ENCODE results near the gene SDHA. TPM values are rescaled to one million over a fixed set of nuclear protein-coding genes. Genes with fewer than 3 reads are reported as not detected.
"Not testable (repeated sequence)": the region's sequence is repeated elsewhere in the genome, so short reads cannot be mapped to it uniquely, and the experiment has no call there.

Gene SDHA
- total and polyA plus RNA-seq, 10 of the 15 experiments (the other 5 are each of a cell fraction or from before 2014, with no cell fraction given) = 63.3 to 205 (median 104) TPM

DNA sequence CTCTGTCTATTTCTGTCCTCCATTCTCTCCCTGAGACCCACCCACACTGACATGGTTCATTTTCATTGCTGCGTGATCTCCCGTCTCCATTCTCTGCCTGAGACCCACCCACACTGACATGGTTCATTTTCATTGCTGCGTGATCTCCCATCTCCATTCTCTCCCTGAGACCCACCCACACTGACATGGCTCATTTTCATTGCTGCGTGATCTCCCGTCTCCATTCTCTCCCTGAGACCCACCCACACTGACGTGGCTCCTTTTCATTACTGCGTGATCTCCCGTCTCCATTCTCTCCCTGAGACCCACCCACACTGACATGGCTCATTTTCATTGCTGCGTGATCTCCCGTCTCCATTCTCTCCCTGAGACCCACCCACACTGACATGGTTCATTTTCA, 73.2 kb downstream of the SDHA start:
- H4K20me1 ChIP-seq (ENCODE audit: control insufficient read depth, insufficient read depth); BruUV-seq (replicated peaks); POLR2A ChIA-PET; H3K27me3 ChIP-seq (replicated peaks in 1 of 2; ENCODE audit: control insufficient read depth in 2 of 2, insufficient read depth in 2 of 2, low read length in 1 of 2); FAIRE-seq; H3K4me1 ChIP-seq (ENCODE audit: control insufficient read depth, insufficient read depth, low read length); ATAC-seq; H3K9me3 ChIP-seq (replicated peaks; ENCODE audit: control insufficient read depth, insufficient read depth, low read length); SMC1A ChIA-PET (ENCODE audit: uncharacterized antibody, unreplicated experiment); H3K4me2 ChIP-seq (ENCODE audit: control insufficient read depth, insufficient read depth); H3K79me2 ChIP-seq (ENCODE audit: control insufficient read depth, insufficient read depth, low read length); RAD21 ChIA-PET (ENCODE audit: unreplicated experiment); H2AFZ ChIP-seq (ENCODE audit: control insufficient read depth, low read depth, low read length); H3K36me3 ChIP-seq (ENCODE audit: control insufficient read depth in 2 of 2, insufficient read depth in 2 of 2, low read length in 1 of 2); DNase-seq (ENCODE audit: low read depth, low spot score); H3K27ac ChIP-seq (ENCODE audit: control insufficient read depth, insufficient read depth); in situ Hi-C loops (cut with MboI); H3K9ac ChIP-seq (ENCODE audit: control insufficient read depth, insufficient read depth, low read length); intact Hi-C loops (cut with micrococcal nuclease; ENCODE audit: unreplicated experiment); CTCF ChIA-PET; H3K4me3 ChIP-seq: not testable (repeated sequence)
- WGBS (ENCODE audit: insufficient coverage, insufficient replicate concordance, low lambda C conversion rate, missing lambda C conversion rate) = 87% methylated on average over 10 of the region's 10 CpGs

DNA sequence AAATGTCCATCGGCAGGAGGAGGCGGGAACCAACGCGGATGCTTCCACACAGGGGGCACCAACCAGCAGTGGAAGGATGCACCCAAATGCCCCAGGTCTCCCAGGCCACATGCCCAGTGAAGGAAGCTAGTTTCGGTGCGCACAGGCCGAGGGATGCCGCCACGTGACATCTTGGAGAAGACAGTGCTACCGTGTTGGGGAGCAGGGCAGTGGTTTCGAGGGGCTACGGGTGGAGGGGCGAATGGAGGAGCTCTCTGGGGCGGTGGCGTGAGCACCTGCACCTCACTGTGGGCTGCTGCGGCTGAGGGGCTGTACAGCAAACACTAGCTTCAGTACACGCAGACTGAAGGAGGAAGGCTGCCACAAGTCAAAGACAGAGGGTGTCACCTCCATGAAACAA, 76.7 kb downstream of the SDHA start:
- H3K27me3 ChIP-seq (replicated peaks in 1 of 2; ENCODE audit: control insufficient read depth in 2 of 2, insufficient read depth in 2 of 2, low read length in 1 of 2); FAIRE-seq; H3K4me1 ChIP-seq (ENCODE audit: control insufficient read depth, insufficient read depth, low read length); SMC1A ChIA-PET (ENCODE audit: uncharacterized antibody, unreplicated experiment); H3K4me3 ChIP-seq; BruUV-seq (replicated peaks); H4K20me1 ChIP-seq (ENCODE audit: control insufficient read depth, insufficient read depth); RAD21 ChIA-PET (ENCODE audit: unreplicated experiment); H3K36me3 ChIP-seq (ENCODE audit: control insufficient read depth in 2 of 2, insufficient read depth in 2 of 2, low read length in 1 of 2); POLR2A ChIA-PET; DNase-seq (ENCODE audit: low read depth, low spot score); H3K27ac ChIP-seq (ENCODE audit: control insufficient read depth, insufficient read depth); CTCF ChIA-PET; ATAC-seq; intact Hi-C loops (cut with micrococcal nuclease; ENCODE audit: unreplicated experiment); in situ Hi-C loops (cut with MboI); H3K4me2 ChIP-seq (ENCODE audit: control insufficient read depth, insufficient read depth); H2AFZ ChIP-seq (ENCODE audit: control insufficient read depth, low read depth, low read length); H3K9me3 ChIP-seq (replicated peaks; ENCODE audit: control insufficient read depth, insufficient read depth, low read length); H3K79me2 ChIP-seq (ENCODE audit: control insufficient read depth, insufficient read depth, low read length); H3K9ac ChIP-seq (ENCODE audit: control insufficient read depth, insufficient read depth, low read length): not testable (repeated sequence)
- 96% methylated on average over 16 of the region's 17 CpGs for WGBS (ENCODE audit: insufficient coverage, insufficient replicate concordance, low lambda C conversion rate, missing lambda C conversion rate)

DNA sequence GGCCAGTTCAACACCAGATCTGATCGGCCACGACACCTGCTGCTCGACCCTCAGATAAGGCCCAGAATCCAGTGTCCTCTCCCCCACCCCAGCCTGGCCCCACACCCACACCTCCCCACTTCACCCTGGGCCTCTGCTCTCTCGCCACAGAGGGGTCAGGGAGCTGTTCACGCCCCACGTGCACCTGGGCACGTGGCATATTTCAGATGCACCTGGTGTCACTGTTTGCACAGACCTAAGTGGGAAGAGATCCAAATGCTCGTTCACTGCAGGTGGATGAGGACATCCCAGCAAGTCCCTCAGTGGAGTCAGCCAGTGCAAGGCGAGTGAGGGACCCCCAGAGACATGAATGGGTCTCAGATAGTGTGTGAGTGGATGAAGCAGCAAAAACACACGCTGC, 78.1 kb downstream of the SDHA start:
- H3K27ac ChIP-seq (ENCODE audit: control insufficient read depth, insufficient read depth); CTCF ChIA-PET; H3K36me3 ChIP-seq (ENCODE audit: control insufficient read depth in 2 of 2, insufficient read depth in 2 of 2, low read length in 1 of 2); ATAC-seq; BruUV-seq (replicated peaks); H2AFZ ChIP-seq (ENCODE audit: control insufficient read depth, low read depth, low read length); DNase-seq (ENCODE audit: low read depth, low spot score); FAIRE-seq; in situ Hi-C loops (cut with MboI); H3K4me1 ChIP-seq (ENCODE audit: control insufficient read depth, insufficient read depth, low read length); POLR2A ChIA-PET; H3K27me3 ChIP-seq (replicated peaks in 1 of 2; ENCODE audit: control insufficient read depth in 2 of 2, insufficient read depth in 2 of 2, low read length in 1 of 2); H3K79me2 ChIP-seq (ENCODE audit: control insufficient read depth, insufficient read depth, low read length); intact Hi-C loops (cut with micrococcal nuclease; ENCODE audit: unreplicated experiment); H3K4me2 ChIP-seq (ENCODE audit: control insufficient read depth, insufficient read depth); H3K9ac ChIP-seq (ENCODE audit: control insufficient read depth, insufficient read depth, low read length); RAD21 ChIA-PET (ENCODE audit: unreplicated experiment); H3K9me3 ChIP-seq (replicated peaks; ENCODE audit: control insufficient read depth, insufficient read depth, low read length); SMC1A ChIA-PET (ENCODE audit: uncharacterized antibody, unreplicated experiment); H4K20me1 ChIP-seq (ENCODE audit: control insufficient read depth, insufficient read depth); H3K4me3 ChIP-seq: not testable (repeated sequence)
- WGBS (ENCODE audit: insufficient coverage, insufficient replicate concordance, low lambda C conversion rate, missing lambda C conversion rate) = 93% methylated on average over 9 of the region's 10 CpGs

DNA sequence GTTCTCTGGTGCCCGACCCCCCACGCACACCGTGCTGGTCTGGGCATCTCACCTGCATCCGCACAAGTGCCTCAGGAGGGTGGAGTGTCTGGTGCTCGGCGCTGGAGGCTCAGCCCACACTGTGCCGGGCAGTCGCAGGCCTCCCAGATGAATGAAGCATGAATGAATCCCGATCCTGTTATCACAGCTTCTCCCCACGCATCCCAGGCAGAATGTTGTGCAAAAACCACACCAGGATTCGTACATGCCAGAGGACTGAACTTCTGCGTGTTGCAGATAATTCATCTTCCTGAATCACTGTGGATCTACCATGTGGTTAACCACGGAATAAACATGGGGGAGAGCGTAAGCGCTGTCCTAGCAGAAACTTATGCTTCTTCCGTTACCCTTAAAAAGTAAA, 78.8 kb downstream of the SDHA start:
- H3K9ac ChIP-seq (ENCODE audit: control insufficient read depth, insufficient read depth, low read length); SMC1A ChIA-PET (ENCODE audit: uncharacterized antibody, unreplicated experiment); H3K27me3 ChIP-seq (replicated peaks in 1 of 2; ENCODE audit: control insufficient read depth in 2 of 2, insufficient read depth in 2 of 2, low read length in 1 of 2); H2AFZ ChIP-seq (ENCODE audit: control insufficient read depth, low read depth, low read length); ATAC-seq; H3K4me1 ChIP-seq (ENCODE audit: control insufficient read depth, insufficient read depth, low read length); H3K4me2 ChIP-seq (ENCODE audit: control insufficient read depth, insufficient read depth); intact Hi-C loops (cut with micrococcal nuclease; ENCODE audit: unreplicated experiment); H3K27ac ChIP-seq (ENCODE audit: control insufficient read depth, insufficient read depth); H3K36me3 ChIP-seq (ENCODE audit: control insufficient read depth in 2 of 2, insufficient read depth in 2 of 2, low read length in 1 of 2); CTCF ChIA-PET; H4K20me1 ChIP-seq (ENCODE audit: control insufficient read depth, insufficient read depth); in situ Hi-C loops (cut with MboI); POLR2A ChIA-PET; H3K4me3 ChIP-seq; DNase-seq (ENCODE audit: low read depth, low spot score); H3K79me2 ChIP-seq (ENCODE audit: control insufficient read depth, insufficient read depth, low read length); H3K9me3 ChIP-seq (replicated peaks; ENCODE audit: control insufficient read depth, insufficient read depth, low read length); BruUV-seq (replicated peaks); RAD21 ChIA-PET (ENCODE audit: unreplicated experiment): not testable (repeated sequence)
- 95% methylated on average over 16 of the region's 16 CpGs for WGBS (ENCODE audit: insufficient coverage, insufficient replicate concordance, low lambda C conversion rate, missing lambda C conversion rate)
- FAIRE-seq = peak; percentile 38

All from GM12878 (cell line).